MM.1S (cell line): ENCODE measurements around the gene SLC6A19.

ENCODE experiments used
- CTCF ChIP-seq: fragments of 300-600 bp; sonication (generic); IDR thresholded peaks from 2 replicates; pipeline ENCODE4 v1.5.1; 2016; ENCODE audit warnings: antibody characterized with exemption, low read length, mixed read lengths
- EZH2 ChIP-seq: fragments of 300-600 bp; sonication (generic); optimal IDR thresholded peaks from 2 replicates; pipeline ENCODE3; 2017; ENCODE audit warnings: low read depth, mild to moderate bottlenecking, antibody characterized with exemption, low read length, mixed read lengths

- TF ChIP-seq CTCF (peak; percentile 73), EZH2 (no peak)
Observed at GRCh38 chr5:1167728-1168709, 33.4 kb upstream of the SLC6A19 start.
